Tibial artery (tissue), 4 donors: ENCODE measurements around the gene TTPAL.

Experiments used
- DNase-seq, 2 donors: peaks; one replicate each; pipeline ENCODE4 v3.0.0-alpha.2; 2019
- H3K27ac ChIP-seq, 2 donors: fragments of 200-600 bp; sonication (generic) in 1 of 2; 1 replicate in 1 of 2; 2 replicates in 1 of 2; pipeline ENCODE4 v1.5.1; 2018 to 2019; ENCODE audit warnings: mild to moderate bottlenecking in 1 of 2
- H3K27me3 ChIP-seq, 2 donors: fragments of 200-600 bp; sonication (generic) in 1 of 2; one replicate each; pipeline versions ENCODE4 v1.5.1 to v1.6.0; 2016 to 2019
- H3K36me3 ChIP-seq, 3 donors: fragments of 200-600 bp; sonication (generic) in 2 of 3; one replicate each; pipeline ENCODE4 v1.5.1; 2016 to 2019; ENCODE audit warnings: mild to moderate bottlenecking in 2 of 3
- H3K4me1 ChIP-seq, 4 donors: fragments of 200-600 bp; sonication (generic) in 2 of 4; 1 replicate in 3 of 4; 2 replicates in 1 of 4; pipeline ENCODE4 v1.5.1; 2016 to 2019
- H3K4me3 ChIP-seq, 2 donors: fragments of 200-600 bp; sonication (generic) in 1 of 2; 1 replicate in 1 of 2; 2 replicates in 1 of 2; pipeline ENCODE4 v1.5.1; 2018 to 2019; ENCODE audit warnings: mild to moderate bottlenecking in 2 of 2
- H3K9me3 ChIP-seq, 3 donors: fragments of 200-600 bp; sonication (generic) in 1 of 3; one replicate each; pipeline ENCODE4 v1.5.1; 2016 to 2019
- CTCF ChIP-seq, 2 experiments: fragments of 200-600 bp in 1 of 2; fragments of 450-650 bp in 1 of 2; IDR thresholded peaks; one replicate each; pipeline ENCODE4 v1.5.1; 2017 to 2019; ENCODE audit warnings: antibody characterized with exemption in 2 of 2, mild to moderate bottlenecking in 1 of 2, moderate library complexity in 1 of 2
- intact Hi-C: fragments of 100-400 bp; cut with DNase I; formaldehyde crosslinking; loops from one replicate; pipeline ENCODE4 v1.15.0; 2023; ENCODE audit warnings: low total_unique reads

TTPAL gene

GRCh38 chr20:44428174-44429016 is 47.3 kb upstream of the TTPAL start:
- intact Hi-C loops = no loop called here
- H3K9me3 ChIP-seq = no peaks in the 10 kb centered on the region
- no peak for DNase-seq
- no peak overlapping the region for H3K4me3 ChIP-seq
- no peaks in the 10 kb centered on the region for H3K36me3 ChIP-seq
- H3K27ac ChIP-seq = no peak overlapping the region
- H3K4me1 ChIP-seq = no peaks in the 10 kb centered on the region
- TF ChIP-seq CTCF (IDR thresholded peaks at IDR 0.05) = no peak
- H3K27me3 ChIP-seq = peaks cover 0 to 40% of the 10 kb centered on the region in 2 donors

DNA sequence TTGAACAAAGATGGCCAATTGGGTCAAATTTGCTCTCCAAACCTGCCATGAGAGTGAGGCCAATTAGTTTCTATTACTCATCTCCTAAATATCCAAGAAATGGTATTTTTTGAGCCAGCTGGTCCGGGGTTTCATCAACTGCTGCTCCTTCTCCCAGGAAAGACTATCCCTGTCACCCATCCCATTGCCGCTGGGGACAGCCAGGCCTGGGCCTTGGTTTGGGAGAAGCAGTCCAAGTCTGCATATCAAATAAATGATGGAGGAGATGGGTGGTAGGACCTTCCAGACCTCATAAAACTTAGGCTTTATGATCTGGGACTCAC is 46.7 kb upstream of the TTPAL start:
- H3K27ac ChIP-seq = no peak overlapping the region
- no peaks in the 10 kb centered on the region for H3K9me3 ChIP-seq
- peaks cover 0 to 35% of the 10 kb centered on the region in 2 donors for H3K27me3 ChIP-seq
- no peaks in the 10 kb centered on the region for H3K36me3 ChIP-seq
- no peaks in the 10 kb centered on the region for H3K4me1 ChIP-seq
- no peak for DNase-seq
- TF ChIP-seq CTCF (IDR thresholded peaks at IDR 0.05) = no peak
- H3K4me3 ChIP-seq = no peak overlapping the region
- intact Hi-C loops = no loop called here

GRCh38 chr20:44429419-44430269 is 46.0 kb upstream of the TTPAL start:
- peaks cover 0 to 36% of the 10 kb centered on the region in 2 donors for H3K27me3 ChIP-seq
- no peaks in the 10 kb centered on the region for H3K4me1 ChIP-seq
- H3K4me3 ChIP-seq = no peak overlapping the region
- H3K36me3 ChIP-seq = no peaks in the 10 kb centered on the region
- intact Hi-C loops = no loop called here
- no peak for TF ChIP-seq CTCF (IDR thresholded peaks at IDR 0.05)
- DNase-seq = no peak
- H3K27ac ChIP-seq = no peak overlapping the region
- H3K9me3 ChIP-seq = no peaks in the 10 kb centered on the region

GRCh38 chr20:44430270-44431065 is 45.2 kb upstream of the TTPAL start:
- no peak for DNase-seq
- H3K36me3 ChIP-seq = no peaks in the 10 kb centered on the region
- no peak overlapping the region for H3K27ac ChIP-seq
- peaks cover 0 to 36% of the 10 kb centered on the region in 2 donors for H3K27me3 ChIP-seq
- no peak overlapping the region for H3K4me3 ChIP-seq
- no peak for TF ChIP-seq CTCF (IDR thresholded peaks at IDR 0.05)
- no peaks in the 10 kb centered on the region for H3K9me3 ChIP-seq
- intact Hi-C loops = no loop called here
- no peaks in the 10 kb centered on the region for H3K4me1 ChIP-seq

DNA sequence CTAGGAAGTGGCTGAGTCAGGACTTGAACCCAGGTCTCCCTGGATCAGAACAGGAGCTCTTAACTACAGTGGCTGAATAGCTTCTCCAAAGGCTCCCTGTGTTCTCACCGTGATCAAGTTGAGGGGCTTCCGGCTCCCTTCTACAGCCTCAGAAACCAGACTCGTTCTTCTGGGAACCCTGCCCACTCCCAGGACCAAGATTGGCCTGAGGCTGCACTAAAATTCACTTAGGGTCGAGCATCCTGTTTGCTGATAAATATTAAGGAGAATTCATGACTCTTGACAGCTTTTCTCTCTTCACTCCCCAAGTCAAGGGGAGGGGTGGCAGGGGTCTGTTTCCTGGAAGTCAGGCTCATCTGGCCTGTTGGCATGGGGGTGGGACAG is 44.6 kb upstream of the TTPAL start:
- TF ChIP-seq CTCF (IDR thresholded peaks at IDR 0.05) = no peak
- Histone ChIP-seq H3K4me3 (no peak overlapping the region), H3K36me3 (no peaks in the 10 kb centered on the region), H3K4me1 (no peaks in the 10 kb centered on the region), H3K9me3 (no peaks in the 10 kb centered on the region), H3K27me3 (peaks cover 0 to 33% of the 10 kb centered on the region in 2 donors), H3K27ac (no peak overlapping the region)
- no peak for DNase-seq
- intact Hi-C loops = no loop called here
